NAMALWA (cell line): ENCODE measurements around the gene PRPF6.
"Not testable (repeated sequence)": the region's sequence is repeated elsewhere in the genome, so short reads cannot be mapped to it uniquely, and the experiment has no call there.

Experiments used
- DNase-seq: peaks from one replicate; pipeline ENCODE4 v3.0.0-alpha.2; 2015; ENCODE audit warnings: low spot score

Gene PRPF6

GRCh38 chr20:63973636-63974401 lies 7.1 kb upstream of the PRPF6 start:
- DNase-seq = peak; percentile 79

DNA sequence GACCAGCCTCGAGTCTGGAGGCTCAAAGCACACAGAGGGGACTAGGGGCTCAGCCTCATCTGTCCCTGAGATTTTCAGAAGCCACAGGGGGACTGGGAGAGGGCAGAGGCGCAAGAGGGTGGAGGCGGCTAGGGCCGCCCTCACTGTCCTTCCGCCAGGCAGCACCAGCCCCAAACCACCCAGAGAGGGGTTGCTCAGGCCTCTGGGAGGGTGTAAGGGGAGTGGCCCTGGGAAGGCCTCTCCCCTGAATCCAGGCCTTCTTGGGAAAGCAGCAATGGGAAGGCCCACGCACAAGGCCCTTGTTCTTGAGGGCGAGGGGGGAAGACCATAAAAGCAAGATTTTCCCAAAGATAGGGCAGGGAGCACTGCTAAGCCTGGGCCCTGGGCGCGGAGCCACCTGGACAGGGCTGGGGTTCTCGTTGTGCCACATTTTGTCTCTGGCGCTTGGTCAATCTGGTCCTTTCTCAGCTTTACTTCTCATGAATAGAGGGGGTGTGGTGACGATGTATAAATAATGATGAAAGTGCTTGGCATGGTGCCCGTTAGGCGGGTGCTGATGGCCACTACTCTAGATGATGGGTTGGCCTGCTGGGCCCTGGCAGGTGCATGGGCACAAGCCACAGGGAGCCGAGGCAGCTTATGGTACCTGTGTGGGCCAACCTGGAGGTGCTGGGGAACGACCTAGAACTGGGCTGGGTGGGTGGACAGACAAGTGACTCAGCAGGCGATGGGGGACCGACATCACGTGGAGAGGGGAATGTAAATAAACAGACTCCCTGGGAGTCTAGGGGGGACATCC lies 6.3 kb upstream of the PRPF6 start:
- peak; percentile 2 for DNase-seq

DNA sequence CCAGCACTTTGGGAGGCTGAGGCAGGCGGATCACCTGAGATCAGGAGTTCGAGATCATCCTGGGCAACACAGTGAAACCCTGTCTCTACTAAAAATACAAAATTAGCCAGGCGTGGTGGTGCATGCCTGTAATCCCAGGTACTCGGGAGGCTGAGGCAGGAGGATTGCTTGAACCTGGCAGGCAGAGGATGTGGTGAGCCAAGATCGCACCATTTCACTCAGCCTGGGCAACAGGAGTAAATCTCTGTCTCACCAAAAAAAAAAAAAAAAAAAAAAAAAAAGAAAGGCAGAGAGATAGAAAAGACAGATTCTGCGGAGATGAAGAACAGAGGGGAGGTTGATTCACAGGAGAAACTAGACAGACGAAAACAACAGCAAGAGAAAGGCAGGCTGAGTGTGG lies 4.4 kb upstream of the PRPF6 start:
- not testable (repeated sequence) for DNase-seq

- DNase-seq = no peak
These were observed 3.8 kb upstream of the PRPF6 start for GRCh38 chr20:63976980-63977738.

DNA sequence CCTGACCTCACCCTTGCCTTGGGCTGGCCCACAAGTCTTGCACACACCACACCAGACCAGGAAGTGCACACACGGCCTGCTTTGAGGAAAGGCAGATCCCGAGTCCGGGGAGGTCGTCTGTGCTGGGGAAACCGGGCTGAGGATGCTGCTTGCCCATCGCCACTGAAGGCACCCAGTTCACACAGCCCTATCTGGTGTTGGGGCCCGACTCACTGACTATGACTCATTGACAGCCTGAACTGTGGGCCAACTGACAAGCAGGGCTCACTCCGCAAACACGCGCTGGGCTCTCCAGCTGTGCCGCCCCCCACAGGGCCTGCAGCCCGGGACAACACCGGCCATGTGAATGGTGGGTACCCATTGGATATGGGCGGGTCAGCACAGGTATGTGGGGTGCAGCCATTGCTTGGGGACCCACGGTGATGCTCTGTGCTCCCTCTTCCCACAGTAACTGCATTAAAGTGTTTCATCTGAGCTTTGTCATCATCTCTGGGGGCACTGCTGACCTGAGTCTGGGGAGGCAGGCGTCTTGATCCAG lies 3.1 kb upstream of the PRPF6 start:
- no peak for DNase-seq

DNA sequence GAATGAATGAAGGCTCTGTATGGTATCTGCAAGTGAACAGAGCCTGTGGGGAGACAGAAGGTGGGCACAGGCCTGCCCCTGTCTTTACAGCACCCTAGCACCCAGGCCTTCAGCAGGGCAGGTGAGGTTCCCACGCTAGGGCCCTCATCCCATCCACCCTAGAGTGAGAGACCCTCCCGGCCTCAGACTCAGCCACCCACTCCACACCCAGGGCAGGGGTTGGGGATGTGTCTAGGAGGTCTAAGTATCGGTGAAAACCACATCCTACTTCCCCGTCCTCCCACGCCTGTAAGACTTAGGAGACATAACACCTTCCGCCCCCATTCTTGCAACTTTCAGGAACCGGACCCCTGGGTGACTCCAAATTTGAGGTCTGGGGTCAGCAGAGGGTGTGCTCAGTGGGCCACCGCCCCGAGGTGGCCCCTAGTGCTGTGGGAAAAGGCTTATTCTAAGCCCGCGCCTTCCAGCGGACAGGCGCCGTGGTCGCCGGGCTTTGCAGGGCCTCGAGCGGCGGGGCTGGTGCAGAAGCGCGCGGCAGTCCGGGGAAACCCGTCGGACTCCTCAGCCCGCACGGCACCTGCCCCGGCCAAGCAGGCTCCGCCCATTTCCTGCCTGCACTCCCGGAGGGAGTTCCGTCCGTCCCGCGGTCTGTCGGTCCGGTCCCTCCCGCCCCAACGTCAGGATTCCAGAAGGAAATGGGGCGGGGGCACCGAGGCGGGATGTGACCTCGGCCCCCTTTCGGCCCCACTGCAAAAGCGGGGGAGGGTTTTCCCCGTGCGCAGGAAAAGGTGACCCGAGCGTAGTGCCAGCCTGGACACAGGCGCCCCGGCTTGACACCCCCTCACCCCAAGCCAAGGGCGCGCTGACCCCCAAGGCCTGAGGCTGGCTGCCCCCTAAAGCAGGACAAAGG lies 2.4 kb upstream of the PRPF6 start:
- DNase-seq = peak; percentile 66

GRCh38 chr20:63979229-63979556 lies 1.7 kb upstream of the PRPF6 start:
- no peak for DNase-seq

GRCh38 chr20:63979557-63980316 lies 1.2 kb upstream of the PRPF6 start, which contains the start of gene SAMD10:
Gene SAMD10, minus strand, starts transcription at chr20:63979642. Its CDS starts 175 bp downstream, at chr20:63979467.
- DNase-seq = peak; percentile 81

DNA sequence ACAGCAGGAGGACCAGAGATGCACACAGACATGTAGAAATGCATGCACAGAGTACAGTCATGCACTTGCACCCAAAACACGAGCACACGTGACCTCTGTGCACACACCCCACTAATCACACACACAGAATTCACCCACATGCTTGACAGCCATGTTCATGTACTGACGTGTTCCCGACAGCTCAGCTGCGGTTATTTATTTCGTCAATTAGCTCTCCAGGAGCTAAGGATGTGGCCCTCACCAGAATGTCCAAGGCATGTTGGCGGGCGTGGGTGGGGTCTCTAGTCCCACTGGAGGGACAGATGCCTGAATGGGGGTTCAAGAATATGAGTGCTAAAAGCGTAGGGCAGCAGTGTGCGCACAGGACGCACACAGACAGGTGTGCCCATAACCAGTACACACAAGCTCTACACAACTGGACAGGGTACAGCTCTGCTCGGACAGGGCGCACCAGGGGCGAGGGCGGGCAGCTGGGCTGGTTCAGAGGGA lies 571 bp upstream of the PRPF6 start:
- no peak for DNase-seq

- DNase-seq = no peak
These were observed 2.0 kb downstream of the PRPF6 start for GRCh38 chr20:63982937-63983336.

DNA sequence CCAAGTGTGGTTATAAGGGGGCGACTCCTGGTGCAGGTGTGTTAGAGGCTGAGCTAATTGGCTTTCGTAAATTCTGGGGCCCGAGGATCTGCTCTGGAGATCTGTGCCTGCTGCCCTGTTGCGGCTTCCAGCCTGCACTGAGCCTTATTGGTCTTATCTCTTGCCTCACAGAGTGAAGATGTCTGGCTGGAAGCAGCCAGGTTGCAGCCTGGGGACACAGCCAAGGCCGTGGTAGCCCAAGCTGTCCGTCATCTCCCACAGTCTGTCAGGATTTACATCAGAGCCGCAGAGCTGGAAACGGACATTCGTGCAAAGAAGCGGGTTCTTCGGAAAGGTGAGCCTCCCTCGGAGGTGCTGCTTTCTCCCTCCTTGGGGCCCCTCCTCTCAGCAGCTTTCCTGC lies 20.0 kb downstream of the PRPF6 start:
- no peak for DNase-seq

- no peak for DNase-seq
These were observed 20.7 kb downstream of the PRPF6 start for GRCh38 chr20:64001607-64002011.

DNA sequence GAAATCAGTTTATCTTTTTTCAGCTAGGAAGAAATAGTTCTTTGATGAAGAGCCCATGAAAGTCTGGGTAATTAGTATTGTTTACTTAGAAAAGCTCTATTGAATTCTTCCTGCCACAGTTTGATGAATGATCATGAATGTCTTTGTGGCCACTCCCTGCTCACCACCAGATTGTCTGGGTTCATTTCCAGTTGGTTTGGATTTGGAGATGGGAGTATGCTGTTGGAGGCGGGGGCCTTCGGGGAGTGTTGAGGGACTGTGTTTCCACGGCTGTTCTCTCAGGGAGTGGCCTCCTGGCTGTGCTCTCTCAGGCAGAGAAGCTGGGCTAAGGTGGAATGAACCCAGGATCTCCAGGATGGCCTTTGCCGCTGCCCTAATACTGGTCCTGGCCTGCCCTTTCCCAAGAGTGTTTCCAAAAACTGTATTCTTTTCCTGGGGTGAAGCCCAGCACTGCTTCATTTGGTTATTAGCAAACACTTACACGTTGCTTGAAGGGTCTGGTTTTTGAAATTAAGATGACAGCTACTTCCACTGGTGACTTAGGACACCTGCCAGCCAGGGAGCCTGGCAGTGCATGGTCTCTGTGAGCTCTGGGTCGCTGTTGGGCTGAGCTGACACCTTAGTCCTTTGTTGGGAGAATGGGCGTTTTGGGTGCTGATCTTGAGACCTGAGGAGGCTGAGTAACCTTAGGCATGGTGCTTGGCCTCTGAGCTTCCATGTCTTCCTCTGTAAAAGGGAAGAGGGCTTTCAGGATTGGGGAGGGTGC lies 23.2 kb downstream of the PRPF6 start:
- DNase-seq = no peak

GRCh38 chr20:64005394-64005793 lies 24.5 kb downstream of the PRPF6 start:
- DNase-seq = no peak

- DNase-seq = no peak
These were observed 25.6 kb downstream of the PRPF6 start for GRCh38 chr20:64006490-64006889.

DNA sequence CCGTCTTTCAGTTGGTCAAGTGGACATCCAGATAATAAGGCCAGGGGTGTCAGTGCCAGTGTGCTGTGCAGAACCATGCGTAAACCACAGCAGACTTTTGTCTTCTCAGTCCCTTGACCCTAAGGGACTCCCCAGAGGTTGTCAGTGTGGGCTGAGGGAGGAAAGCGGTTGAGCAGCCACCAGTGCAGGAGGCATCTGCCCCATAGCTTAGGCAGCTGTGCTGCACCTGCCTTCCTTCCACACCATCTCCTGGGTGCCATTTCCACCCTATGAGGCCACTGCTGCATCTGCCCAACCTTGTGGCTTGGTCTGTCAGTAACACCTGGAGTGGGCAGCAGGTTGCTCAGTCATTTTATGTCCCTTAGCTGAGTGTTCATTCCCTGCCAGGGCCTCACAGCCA lies 26.0 kb downstream of the PRPF6 start:
- peak; percentile 22 for DNase-seq

DNA sequence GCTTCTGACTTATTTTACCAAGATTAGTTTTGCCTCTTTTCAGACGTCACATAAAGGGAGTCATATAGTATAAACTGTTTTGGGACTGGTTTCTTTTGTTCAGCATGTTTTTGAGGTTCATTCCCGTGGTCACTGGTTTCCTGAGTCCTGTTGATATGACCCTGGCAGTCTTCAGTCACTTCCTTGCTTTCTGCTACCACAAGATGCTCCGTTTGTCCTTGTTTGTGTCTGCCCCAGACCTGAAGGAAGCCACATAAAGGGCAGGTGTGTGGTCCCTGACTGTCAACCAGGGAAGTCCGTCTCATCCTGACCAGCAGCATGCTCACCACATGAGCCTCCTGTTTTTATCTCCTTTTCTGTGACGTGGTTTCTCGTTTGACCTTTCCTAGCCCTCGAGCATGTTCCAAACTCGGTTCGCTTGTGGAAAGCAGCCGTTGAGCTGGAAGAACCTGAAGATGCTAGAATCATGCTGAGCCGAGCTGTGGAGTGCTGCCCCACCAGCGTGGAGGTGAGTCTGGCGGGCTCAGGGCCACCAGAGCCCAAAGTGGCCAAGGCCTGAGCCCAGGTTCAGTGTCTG lies 29.0 kb downstream of the PRPF6 start:
- DNase-seq = no peak

GRCh38 chr20:64010711-64011237 lies 29.8 kb downstream of the PRPF6 start:
- DNase-seq = no peak

DNA sequence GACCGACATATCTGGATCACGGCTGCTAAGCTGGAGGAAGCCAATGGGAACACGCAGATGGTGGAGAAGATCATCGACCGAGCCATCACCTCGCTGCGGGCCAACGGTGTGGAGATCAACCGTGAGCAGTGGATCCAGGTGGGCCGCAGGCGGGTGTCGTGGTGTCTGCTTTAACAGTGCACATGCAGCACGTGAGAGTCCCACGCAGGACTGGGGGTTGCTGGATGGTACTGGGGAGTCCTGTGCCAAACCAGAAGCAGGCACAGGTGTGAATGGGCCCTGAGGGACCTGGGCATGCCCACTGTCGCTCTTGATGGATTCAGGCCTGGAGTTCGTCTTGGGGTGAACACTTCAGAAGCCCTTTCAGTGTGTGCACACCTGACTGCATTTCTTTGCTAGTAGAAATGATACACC lies 30.4 kb downstream of the PRPF6 start:
- no peak for DNase-seq
